ENCODE results near the gene RBMS1. TPM values are rescaled to one million over a fixed set of nuclear protein-coding genes. Genes with fewer than 3 reads are reported as not detected.

RBMS1 gene
- total and polyA plus RNA-seq, 2 of the 13 experiments (the other 11 are each of a cell fraction or from before 2014, with no cell fraction given), result 55.5 to 110 TPM

DNA sequence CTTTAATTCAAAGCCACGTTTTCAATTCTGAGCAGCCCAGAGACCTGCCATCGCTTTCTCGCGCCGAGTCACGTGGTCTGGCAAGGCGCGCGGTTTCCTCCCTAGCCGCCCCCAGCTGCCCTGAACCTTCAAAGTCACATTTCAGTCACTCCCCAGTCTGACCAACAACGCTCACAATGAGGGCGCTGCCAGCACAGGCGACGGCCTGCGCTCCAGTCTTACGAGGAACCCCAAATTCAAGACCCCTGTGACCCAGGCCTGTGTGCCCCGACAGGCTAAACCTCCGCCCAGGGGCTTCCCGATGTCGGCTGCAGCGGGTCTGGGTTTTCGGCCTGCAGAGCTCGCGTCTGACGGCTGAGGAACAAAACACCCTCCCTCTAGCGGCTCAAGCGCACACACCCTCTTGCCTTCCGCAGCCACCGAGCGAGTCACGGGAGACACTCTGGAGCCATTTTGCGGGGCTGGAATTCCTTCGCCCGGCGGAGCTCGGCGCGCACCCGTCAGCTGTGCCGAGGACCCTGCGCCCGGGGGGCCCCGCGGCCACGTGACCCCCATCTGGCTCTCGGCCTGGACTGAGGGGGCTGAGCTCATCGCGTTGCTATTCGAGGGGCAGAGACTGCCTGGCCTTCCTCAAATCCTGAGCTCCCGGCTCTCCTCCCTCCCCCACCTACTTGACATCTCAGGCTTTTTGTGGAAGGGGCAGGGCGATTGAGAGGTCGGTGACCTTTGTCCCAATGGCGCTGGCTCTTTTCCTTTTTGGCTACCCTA lies 223.6 kb downstream of the RBMS1 start (continued):
- TF ChIP-seq YY1 (IDR thresholded peaks at IDR 0.05; ENCODE audit: insufficient read depth, insufficient replicate concordance, low read depth, low read length) (peak; percentile 87), ZNF678 (CRISPR knock-in tag; IDR thresholded peaks at IDR 0.05) (0 out of 2 replicates have a peak, but pooled peaks have one; percentile 43), KDM6A (CRISPR knock-in tag; IDR thresholded peaks at IDR 0.05; ENCODE audit: low read depth) (no peak), FOXK1 (CRISPR knock-in tag; IDR thresholded peaks at IDR 0.05; ENCODE audit: borderline replicate concordance, low read depth) (peak; percentile 51; the same call in 1 of the 2 replicates), TAF15 (IDR thresholded peaks at IDR 0.05; ENCODE audit: low read depth, low read length, poor library complexity, severe bottlenecking) (peak; percentile 25), NFKB2 (CRISPR knock-in tag; IDR thresholded peaks at IDR 0.05; ENCODE audit: borderline replicate concordance) (peak; percentile 61), BRD4 (CRISPR knock-in tag; IDR thresholded peaks at IDR 0.05) (0 out of 2 replicates have a peak, but pooled peaks have one; percentile 69), MEIS1 (CRISPR knock-in tag; IDR thresholded peaks at IDR 0.05; ENCODE audit: borderline replicate concordance) (0 out of 2 replicates have a peak, but pooled peaks have one; percentile 37), ZBTB8A (CRISPR knock-in tag; IDR thresholded peaks at IDR 0.05; ENCODE audit: borderline replicate concordance, low read depth) (no peak)
- TF ChIP-seq, protein P1, sequence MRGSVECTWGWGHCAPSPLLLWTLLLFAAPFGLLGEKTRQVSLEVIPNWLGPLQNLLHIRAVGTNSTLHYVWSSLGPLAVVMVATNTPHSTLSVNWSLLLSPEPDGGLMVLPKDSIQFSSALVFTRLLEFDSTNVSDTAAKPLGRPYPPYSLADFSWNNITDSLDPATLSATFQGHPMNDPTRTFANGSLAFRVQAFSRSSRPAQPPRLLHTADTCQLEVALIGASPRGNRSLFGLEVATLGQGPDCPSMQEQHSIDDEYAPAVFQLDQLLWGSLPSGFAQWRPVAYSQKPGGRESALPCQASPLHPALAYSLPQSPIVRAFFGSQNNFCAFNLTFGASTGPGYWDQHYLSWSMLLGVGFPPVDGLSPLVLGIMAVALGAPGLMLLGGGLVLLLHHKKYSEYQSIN (CRISPR knock-in tag; IDR thresholded peaks at IDR 0.05; ENCODE audit: borderline replicate concordance), result no peak
- TF ChIP-seq, protein P2, sequence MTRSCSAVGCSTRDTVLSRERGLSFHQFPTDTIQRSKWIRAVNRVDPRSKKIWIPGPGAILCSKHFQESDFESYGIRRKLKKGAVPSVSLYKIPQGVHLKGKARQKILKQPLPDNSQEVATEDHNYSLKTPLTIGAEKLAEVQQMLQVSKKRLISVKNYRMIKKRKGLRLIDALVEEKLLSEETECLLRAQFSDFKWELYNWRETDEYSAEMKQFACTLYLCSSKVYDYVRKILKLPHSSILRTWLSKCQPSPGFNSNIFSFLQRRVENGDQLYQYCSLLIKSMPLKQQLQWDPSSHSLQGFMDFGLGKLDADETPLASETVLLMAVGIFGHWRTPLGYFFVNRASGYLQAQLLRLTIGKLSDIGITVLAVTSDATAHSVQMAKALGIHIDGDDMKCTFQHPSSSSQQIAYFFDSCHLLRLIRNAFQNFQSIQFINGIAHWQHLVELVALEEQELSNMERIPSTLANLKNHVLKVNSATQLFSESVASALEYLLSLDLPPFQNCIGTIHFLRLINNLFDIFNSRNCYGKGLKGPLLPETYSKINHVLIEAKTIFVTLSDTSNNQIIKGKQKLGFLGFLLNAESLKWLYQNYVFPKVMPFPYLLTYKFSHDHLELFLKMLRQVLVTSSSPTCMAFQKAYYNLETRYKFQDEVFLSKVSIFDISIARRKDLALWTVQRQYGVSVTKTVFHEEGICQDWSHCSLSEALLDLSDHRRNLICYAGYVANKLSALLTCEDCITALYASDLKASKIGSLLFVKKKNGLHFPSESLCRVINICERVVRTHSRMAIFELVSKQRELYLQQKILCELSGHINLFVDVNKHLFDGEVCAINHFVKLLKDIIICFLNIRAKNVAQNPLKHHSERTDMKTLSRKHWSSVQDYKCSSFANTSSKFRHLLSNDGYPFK (CRISPR knock-in tag; IDR thresholded peaks at IDR 0.05; ENCODE audit: borderline replicate concordance), result peak; percentile 84
- TF ChIP-seq, protein P3, sequence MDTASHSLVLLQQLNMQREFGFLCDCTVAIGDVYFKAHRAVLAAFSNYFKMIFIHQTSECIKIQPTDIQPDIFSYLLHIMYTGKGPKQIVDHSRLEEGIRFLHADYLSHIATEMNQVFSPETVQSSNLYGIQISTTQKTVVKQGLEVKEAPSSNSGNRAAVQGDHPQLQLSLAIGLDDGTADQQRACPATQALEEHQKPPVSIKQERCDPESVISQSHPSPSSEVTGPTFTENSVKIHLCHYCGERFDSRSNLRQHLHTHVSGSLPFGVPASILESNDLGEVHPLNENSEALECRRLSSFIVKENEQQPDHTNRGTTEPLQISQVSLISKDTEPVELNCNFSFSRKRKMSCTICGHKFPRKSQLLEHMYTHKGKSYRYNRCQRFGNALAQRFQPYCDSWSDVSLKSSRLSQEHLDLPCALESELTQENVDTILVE (CRISPR knock-in tag; IDR thresholded peaks at IDR 0.05), result no peak
- TF ChIP-seq, protein P4, sequence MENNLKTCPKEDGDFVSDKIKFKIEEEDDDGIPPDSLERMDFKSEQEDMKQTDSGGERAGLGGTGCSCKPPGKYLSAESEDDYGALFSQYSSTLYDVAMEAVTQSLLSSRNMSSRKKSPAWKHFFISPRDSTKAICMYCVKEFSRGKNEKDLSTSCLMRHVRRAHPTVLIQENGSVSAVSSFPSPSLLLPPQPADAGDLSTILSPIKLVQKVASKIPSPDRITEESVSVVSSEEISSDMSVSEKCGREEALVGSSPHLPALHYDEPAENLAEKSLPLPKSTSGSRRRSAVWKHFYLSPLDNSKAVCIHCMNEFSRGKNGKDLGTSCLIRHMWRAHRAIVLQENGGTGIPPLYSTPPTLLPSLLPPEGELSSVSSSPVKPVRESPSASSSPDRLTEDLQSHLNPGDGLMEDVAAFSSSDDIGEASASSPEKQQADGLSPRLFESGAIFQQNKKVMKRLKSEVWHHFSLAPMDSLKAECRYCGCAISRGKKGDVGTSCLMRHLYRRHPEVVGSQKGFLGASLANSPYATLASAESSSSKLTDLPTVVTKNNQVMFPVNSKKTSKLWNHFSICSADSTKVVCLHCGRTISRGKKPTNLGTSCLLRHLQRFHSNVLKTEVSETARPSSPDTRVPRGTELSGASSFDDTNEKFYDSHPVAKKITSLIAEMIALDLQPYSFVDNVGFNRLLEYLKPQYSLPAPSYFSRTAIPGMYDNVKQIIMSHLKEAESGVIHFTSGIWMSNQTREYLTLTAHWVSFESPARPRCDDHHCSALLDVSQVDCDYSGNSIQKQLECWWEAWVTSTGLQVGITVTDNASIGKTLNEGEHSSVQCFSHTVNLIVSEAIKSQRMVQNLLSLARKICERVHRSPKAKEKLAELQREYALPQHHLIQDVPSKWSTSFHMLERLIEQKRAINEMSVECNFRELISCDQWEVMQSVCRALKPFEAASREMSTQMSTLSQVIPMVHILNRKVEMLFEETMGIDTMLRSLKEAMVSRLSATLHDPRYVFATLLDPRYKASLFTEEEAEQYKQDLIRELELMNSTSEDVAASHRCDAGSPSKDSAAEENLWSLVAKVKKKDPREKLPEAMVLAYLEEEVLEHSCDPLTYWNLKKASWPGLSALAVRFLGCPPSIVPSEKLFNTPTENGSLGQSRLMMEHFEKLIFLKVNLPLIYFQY (CRISPR knock-in tag; IDR thresholded peaks at IDR 0.05; ENCODE audit: borderline replicate concordance), result peak; percentile 34; the same call in 1 of the 2 replicates
- TF ChIP-seq, protein P5, sequence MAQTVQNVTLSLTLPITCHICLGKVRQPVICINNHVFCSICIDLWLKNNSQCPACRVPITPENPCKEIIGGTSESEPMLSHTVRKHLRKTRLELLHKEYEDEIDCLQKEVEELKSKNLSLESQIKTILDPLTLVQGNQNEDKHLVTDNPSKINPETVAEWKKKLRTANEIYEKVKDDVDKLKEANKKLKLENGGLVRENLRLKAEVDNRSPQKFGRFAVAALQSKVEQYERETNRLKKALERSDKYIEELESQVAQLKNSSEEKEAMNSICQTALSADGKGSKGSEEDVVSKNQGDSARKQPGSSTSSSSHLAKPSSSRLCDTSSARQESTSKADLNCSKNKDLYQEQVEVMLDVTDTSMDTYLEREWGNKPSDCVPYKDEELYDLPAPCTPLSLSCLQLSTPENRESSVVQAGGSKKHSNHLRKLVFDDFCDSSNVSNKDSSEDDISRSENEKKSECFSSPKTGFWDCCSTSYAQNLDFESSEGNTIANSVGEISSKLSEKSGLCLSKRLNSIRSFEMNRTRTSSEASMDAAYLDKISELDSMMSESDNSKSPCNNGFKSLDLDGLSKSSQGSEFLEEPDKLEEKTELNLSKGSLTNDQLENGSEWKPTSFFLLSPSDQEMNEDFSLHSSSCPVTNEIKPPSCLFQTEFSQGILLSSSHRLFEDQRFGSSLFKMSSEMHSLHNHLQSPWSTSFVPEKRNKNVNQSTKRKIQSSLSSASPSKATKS (CRISPR knock-in tag; IDR thresholded peaks at IDR 0.05), result 0 out of 2 replicates have a peak, but pooled peaks have one; percentile 32

Data from HepG2 (cell line).